ENCODE measurements around the gene MTR.
"Not testable (repeated sequence)": the region's sequence is repeated elsewhere in the genome, so short reads cannot be mapped to it uniquely, and the experiment has no call there.

The MTR gene

DNA sequence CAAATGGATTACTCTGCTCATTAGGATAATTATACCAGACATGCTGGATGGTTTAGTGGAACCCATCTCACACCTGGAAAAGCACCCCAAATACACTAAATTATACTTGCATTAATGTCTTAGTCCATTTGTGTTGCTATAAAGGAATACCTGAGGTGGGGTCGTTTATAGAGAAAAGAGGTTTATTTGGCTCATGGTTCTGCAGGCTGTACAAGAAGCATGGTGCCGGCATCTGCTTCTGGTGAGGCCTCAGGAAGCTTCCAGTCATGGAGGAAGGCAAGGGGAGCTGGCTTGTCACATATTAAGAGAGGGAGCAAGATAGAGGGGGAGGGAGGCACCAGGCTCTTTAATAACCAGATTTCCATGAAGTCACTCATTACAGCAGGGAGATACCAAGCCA is 113.6 kb downstream of the MTR start:
- DNase-seq = no peak

DNA sequence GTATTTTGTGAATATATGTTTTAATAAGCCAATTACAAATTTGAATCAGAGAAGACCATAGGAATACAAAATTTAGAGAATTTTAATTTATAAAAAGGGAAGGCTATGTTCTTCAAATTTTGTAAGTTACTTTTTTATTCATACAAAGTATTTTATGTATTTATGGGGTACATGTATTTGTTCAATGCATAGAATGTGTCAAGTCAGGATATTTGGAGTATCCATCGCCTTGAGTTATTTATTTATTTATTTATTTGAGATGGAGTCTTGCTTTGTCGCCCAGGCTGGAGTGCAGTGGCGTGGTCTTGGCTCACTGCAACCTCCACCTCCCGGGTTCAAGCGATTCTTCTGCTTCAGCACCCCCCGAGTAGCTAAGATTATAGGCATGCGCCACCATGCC is 116.0 kb downstream of the MTR start:
- not testable (repeated sequence) for DNase-seq

DNA sequence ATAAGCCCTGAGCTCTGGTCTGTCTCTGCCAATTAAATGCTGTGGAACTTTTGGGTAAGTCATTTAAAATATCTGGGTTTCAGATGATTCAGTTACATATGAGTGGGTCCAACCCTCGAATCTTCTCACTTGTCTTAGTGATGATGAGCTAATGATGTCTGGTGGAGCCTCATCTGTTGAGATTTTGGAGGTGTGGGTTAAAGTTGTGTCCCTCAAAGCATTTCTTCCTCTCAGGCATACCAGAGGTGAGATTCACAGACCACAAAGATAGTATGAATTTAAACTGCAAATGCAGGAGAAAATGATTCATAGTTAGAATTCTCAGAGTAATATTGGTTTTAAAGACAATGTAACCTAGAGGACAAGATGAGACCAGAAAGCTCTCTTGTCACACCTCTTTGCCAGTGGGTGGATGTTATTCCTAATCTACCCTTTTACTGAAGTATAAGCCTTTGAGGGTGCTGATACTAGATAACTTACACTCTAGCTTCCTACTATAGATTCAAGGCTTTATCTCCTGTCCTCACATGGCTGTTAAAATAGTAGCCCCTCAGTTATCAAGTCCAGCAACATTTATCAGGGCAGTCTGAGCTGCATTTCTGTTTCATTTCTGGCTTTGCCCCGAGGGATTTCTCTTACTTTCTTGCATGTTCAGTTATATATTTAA is 118.4 kb downstream of the MTR start:
- no peak for DNase-seq

DNA sequence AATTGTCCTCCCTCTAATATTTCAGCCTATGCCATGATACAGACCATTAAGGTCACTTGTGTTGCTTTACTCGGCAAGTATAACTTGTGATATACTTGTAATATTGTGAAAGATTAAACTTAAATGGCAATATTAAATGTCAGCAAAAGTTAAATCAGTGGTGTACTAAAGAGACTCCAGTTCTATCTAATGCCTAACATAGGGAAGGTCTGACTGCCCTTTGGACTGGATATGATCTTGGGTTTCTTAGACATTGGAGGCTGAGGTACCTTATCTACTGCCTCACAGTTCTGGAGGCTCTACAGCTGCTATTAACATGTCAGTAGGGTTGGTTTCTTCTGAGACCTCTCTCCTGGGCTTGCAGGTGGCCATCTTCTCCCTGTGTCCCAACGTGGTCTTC is 119.3 kb downstream of the MTR start:
- no peak for DNase-seq

DNA sequence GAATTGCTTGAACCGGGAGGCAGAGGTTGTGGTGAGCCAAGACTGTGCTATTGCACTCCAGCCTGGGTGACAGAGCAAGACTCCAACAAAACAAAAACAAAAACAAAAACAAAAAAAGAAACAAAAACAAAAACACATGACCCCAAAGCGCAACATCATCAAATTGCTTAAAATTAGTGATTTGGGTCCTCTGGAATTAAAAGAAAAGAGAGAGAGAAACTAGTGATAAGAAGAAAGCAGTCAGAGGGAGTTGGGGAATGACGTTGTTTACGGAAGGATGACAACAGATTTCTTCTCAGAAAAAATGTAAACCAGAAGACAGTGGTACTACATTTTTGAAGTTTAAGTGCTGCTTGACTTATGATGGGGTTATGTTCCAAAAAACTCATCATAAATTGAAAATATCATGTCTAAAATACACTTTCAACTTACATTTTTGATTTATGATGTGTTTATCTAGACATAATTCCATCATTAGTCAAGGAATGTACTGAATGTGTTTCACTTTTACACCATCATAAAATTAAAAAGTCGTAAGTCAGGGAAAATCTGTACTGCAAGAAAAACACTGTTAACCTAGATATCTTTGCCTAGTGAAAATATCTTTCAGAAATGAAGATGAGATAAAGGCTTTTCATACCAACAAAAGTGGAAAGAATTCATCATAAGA is 121.2 kb downstream of the MTR start:
- DNase-seq = no peak

DNA sequence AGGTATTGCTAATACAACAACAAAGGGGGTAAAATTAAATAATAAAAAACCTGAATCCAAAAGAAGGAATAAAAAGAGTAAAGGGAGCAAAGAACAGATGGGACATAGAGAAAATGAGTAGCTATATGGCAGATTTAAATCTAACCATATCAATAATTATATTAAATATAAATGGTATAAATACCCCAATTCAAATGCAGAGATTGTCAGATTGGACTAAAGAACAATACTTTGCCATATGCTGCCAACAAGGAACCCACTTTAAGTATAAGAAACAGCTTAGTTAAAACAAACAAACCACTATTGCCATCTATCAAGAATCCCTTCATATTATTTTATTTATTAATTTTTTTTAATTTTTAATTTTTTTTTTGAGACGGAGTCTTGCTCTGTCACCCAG is 122.4 kb downstream of the MTR start:
- DNase-seq = no peak

DNA sequence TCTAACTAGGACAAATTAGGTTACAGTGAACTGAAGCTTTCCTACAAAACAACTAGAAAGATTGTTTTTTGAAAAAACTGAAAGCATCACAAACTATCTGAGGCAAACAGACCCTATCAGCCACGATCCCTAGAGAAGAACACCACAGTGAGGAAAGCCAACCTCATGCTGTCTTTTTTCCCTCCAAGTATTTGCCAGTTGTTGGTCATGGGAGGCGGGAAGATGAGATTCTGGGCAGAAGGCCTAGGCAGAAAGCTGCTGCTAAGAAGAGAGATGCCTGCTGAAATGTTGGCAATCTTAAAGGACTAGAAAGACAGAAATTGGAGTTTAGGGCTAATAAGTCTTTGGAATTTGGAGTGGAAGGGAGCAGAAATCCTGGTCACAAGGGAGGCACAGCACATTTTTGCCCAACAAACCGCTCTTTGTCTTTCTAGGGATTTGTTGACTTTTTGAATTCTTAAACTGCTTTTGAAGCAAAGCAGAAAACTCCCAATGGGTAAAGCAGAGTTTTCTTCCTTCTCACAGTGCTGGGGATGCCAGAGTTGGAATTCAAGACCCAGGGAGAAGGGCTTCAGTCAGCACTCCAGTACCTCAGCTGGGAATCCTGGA is 125.3 kb downstream of the MTR start:
- DNase-seq = no peak

DNA sequence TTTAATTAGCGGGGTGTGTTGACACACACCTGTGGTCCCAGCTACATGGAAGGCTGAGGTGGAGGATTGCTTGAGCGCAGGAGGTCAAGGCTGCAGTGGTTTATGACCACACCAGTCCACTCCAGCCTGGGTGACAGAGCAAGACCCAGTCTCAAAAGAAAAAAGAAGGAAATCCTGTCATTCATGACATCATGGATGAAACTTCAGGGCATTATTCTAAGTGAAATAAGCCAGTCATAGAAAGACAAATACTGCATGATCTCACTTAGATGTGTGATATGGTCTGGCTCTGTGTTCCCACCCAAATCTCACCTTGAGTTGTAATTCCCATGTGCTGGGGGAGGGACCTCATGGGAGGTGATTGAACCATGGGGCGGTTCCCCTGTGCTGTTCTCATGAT is 126.5 kb downstream of the MTR start:
- DNase-seq = no peak

DNA sequence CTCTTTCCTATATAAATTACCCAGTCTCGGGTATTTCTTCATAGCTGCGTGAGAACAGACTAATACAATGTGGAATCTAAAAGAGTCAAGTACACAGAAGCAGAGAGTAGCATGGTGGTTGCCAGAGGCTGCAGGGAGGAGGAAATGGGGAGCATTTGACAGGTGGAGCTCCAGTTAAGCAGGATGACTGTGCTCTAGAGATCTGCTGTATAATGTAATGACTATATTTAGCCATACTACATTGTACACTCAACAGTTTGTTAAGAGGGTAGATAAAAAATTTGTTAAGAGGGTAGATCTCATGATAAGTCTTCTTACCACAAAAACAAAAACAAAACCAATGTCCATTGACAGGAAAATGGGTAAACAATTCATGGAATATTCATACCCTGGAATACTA is 127.1 kb downstream of the MTR start:
- DNase-seq = no peak

DNA sequence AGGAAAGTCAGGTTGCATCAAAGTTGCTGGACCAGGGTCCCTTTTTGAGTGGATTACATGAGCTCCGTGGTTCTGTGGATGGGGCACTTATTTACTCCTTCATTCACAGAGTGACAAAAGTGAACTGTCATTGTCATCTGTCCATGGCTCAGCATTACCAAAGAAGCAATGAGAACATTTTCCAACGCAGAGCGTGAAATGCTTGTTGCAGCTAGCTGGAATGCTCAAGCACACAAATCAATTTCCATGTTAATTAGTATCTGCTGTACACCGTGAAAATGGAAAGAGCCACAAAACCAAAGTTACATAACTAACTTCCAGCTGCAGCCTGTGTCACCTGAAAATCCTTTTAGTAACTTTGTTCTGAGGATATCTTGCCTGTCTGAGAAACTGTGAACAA is 130.3 kb downstream of the MTR start:
- DNase-seq = no peak

DNA sequence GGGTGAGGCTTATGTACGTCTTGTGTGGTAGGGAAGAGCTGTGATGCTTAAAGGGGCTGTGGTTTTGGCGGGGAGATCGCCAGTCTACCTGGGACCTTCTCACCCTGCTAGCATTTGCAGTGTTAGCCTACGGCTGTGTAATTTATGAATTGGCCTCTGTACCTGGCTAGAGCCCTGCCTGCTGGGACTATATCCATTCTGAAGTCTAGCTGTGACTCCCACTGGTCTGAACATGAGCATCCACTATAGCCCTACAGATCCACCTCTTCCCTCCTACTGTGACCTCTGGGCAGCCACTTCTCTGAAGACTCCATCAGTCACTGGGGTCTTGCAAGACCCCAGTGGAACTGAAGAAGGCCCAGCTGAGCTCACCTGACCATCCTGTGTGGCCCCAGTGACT is 135.4 kb downstream of the MTR start:
- DNase-seq = no peak

DNA sequence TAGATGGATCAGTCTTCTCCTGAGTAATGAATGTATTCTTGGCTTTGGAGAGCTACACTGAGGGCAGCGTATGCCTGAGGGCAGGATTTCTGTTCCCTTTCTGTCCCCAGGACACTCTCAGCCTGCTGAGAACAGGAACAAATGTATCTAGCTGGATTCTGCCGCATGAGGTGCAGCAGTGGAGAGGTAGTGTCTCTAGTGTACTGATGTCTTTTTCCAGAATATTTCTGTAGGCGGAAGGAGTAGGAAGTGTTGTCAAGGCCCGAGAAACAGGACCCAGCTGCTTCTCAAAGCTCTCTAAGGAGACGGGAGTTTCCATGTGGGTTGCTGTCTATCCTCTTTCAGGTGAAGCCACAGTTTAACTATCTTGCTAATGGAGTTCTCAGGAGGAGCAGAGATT is 143.7 kb downstream of the MTR start:
- DNase-seq = no peak

DNA sequence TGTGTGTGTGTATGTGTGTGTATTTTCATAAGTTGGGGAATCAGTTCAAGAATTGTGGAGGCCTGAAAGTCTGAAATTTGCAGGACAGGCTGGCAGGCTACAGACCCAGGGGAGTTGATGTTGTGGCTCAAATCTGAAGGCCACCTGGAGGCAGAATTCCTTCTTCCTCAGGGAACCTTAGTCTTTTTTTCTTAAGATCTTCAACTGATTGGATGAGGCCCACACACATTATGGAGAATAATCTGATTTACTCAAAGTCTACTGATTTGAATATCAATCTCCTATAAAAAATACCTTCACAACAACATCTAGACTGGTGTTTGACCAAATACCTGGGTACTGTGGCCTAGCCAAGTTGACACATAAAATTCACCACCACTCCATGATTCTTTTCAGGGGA is 147.3 kb downstream of the MTR start:
- no peak for DNase-seq

DNA sequence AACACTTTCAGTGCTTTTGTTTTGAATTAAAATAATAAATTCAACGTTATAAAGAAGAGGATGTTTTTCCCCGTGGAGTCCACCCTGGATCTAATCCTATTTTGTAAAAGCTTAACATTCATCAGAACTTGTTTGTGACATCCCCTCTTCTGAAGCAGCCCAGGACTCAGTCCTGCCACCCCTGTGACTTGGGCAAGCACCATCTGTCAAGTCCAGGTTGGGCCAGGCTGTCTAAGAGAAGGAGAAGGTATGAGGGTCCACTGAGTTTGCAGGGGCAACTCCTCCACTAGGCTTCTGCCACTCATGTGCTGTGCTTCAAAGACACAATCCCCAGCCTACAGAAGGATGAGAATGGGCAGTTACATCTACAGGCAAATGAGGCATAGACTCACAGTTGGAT is 149.5 kb downstream of the MTR start:
- DNase-seq = no peak

DNA sequence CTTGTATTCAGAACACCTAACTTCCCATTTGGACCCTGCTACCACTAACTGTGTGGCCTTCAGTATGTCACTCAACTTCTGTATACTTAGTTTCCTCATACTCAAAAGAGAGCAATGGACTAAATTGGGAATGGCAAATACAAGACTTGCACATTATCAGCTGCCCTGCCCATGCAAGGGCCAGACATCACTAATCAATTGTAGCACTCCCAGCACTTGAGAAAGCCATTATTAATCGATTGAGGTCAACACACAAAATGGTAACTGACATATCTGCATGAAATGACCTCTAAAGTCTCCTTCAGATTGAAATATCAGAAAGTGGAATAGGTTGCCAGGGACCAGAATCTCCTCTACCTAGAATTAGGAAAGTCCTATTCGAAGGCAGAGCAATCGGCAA is 149.9 kb downstream of the MTR start:
- no peak for DNase-seq

DNA sequence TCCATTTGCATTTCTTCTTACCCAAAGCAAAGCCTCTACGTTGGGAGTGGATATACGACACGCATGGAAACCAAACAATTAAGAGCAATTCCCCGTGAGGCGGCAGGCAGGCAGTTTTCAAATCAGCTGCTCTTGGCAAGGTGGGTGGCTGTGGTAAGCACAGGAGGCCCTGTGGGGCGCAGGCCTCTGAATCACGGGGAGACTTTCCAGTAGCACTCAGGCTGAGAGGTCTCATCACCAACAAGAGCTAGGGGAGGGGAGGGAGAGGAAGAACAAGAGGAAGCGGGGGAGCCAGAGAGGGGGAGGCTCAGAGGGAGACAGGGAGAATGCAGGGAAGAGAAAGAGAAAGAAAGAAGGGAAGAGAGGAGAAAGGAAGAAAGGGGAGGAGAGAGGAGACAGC is 152.7 kb downstream of the MTR start:
- no peak for DNase-seq

DNA sequence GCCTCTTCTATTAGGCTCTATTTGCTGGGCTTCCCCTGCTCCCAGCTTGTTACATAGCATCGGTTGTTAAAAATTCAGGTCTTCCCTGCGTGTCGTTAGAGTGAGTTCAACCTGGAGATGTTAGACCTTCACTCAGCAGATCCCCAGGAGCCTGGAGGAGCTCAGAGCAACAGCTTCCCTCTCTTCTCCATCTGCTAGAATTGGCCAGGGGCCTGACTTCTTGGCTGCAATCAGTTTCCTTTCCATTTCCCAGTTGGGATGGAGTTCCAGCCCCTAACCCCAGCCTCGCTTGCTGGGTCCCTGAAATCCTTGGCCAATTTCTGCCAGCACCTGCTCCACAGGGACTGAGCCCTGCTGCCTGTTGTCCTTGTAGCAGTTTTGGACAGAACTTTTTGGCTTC is 153.3 kb downstream of the MTR start:
- DNase-seq = peak in 1 of 2 experiments; percentile 32

DNA sequence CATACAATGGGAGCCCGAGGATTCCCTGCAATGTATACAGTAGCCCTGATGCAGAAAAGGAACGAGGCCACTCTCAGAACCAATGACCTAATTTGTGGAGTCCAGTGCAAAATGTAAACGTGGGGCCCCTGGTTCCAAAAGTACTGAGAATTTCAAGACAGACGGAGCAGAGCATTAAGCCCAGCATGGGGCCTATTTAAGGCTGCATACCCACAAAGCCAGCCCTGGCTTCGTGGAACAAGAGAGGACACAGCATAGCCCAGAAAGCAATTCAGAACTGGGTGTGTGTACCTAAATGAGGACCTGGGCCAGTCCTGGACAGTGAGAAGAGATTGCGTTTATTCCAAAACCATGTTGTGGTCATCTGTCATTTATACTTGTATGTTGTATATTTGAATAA is 153.9 kb downstream of the MTR start:
- DNase-seq = peak in 1 of 2 experiments; percentile 10

DNA sequence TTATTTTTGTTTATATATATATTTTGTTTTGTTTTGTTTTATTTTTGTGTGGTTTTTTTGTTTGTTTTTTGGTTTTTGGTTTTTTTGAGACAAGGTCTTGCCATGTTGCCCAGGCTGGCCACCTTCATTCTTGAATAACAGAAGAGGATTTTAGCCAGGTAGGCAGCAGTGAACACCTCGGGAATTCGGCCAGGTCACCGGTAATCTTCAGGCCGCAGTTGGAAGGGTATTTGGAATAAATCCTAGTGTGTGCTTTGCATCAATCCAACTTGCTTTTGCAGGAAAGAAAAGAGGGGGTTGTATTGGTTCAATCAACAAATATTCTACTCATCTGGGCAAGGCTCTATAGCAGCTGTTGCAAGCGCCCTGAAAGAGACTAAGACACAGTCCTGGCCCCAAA is 155.3 kb downstream of the MTR start:
- DNase-seq = peak in 1 of 2 experiments; percentile 41

DNA sequence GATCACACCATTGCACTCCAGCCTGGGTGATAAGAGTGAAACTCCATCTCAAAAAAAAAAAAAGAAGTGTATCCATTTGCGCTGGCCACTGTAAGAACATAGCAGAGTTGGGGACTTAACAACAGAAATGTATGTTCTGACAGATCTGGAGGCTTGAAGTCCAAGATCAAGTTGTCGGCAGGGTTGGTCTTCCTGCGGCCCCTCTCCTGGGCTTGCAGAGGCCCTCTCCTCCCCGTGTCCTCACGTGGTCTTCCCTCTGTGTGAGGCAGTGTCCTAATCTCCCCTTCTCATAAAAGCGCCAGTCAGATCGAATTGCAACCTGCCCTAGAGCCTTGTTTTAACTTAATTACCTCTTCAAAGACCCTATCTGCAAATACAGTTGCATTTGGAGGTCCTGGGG is 156.6 kb downstream of the MTR start:
- no peak for DNase-seq

DNA sequence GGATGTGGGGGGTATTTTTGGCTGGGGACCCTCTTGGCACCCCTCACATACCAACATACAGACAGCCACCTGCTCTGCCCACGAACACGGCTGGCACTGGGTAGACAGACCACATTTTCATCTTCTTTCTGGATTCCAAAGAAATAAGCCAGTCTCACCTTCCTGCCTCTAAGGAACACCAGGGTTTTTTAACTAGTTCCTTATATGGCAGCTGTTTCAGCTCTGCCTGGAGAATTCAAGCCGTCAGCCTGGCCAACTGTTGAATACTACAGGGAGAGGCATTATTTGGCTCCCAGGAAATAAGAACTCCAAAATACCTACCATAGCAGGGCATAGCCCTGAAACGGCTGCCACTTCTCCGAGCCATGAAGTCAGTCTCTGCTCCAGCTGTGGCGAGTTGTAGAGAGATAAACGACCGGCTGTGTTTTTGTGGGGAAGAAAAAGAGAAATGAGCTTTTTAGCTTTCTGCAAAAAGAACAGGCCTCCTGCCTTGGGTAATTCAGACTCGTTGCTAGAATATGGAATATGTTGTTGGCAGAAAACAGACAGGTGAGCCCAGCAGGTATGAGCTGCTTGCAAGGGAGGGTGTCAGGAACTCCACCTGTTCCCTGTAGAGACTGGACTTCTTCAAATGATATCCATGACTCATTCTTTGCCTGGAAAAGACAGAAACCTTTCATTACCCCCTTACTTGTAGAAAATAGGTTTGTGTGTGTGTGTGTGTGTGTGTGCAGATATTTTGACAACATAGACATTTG is 157.3 kb downstream of the MTR start:
- no peak for DNase-seq

DNA sequence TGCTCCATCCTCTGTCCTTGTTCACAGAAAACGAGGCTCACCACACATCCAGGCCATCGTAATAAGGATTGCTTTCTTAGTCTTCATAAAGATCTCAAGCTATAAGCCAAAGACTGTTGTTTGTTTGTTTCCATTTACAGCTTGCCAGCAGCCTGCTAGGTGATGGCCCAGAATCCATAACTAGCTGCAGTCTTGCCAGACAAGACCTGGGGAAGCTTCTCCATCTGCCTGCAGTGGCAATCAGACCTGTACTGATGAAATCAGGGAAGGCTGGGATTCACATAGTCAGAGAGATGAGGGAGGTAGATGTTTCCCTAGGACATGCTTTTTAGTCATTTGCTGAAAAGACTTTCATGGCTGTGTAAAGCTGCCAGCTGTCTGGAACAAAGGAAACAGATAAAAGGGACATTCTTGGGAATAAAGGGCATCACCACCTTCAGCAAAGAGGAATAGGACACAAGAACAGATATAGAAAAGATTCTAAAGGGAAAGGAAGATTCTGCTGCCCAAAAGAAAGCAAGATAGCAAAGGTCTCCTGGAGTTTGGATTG is 158.1 kb downstream of the MTR start:
- DNase-seq = peak; percentile 91 to 92
